Muscle layer of duodenum (tissue), 2 donors: ENCODE results near the gene ZFAND3.

Source experiments
- H3K27ac ChIP-seq: one replicate; pipeline ENCODE4 v1.7.0; 2013; ENCODE audit warnings: mild to moderate bottlenecking, low read length
- H3K27me3 ChIP-seq: one replicate; pipeline ENCODE4 v1.7.0; 2013; ENCODE audit warnings: low read depth, mild to moderate bottlenecking, control low read depth, low read length
- H3K36me3 ChIP-seq, 2 donors: one replicate each; pipeline ENCODE4 v1.7.0; 2013; ENCODE audit warnings: low read length in 2 of 2, control low read depth in 1 of 2, mild to moderate bottlenecking in 1 of 2; ENCODE audit not compliant: insufficient read depth in 2 of 2, control insufficient read depth in 1 of 2
- H3K4me1 ChIP-seq, 2 donors: one replicate each; pipeline ENCODE4 v1.7.0; 2013; ENCODE audit warnings: low read length in 2 of 2, mild to moderate bottlenecking in 2 of 2, control low read depth in 1 of 2, moderate library complexity in 1 of 2; ENCODE audit not compliant: insufficient read depth in 2 of 2, control insufficient read depth in 1 of 2
- H3K4me3 ChIP-seq, 2 donors: one replicate each; pipeline ENCODE4 v1.7.0; 2013; ENCODE audit warnings: low read length in 2 of 2, low read depth in 1 of 2, mild to moderate bottlenecking in 1 of 2
- H3K9me3 ChIP-seq, 2 donors: one replicate each; pipeline ENCODE4 v1.7.0; 2013; ENCODE audit warnings: low read length in 2 of 2, control low read depth in 1 of 2, mild to moderate bottlenecking in 1 of 2; ENCODE audit not compliant: control insufficient read depth in 1 of 2
- donor health status: healthy.

ZFAND3 gene

GRCh38 chr6:37967651-37968050 is 148.1 kb downstream of the ZFAND3 start:
- Histone ChIP-seq H3K9me3 (no peaks in the 10 kb centered on the region), H3K36me3 (no peaks in the 10 kb centered on the region), H3K27ac (no peak overlapping the region), H3K4me1 (peaks cover 0 to 29% of the 10 kb centered on the region in 2 donors), H3K27me3 (no peaks in the 10 kb centered on the region), H3K4me3 (no peak overlapping the region)

GRCh38 chr6:37971266-37971665 is 151.7 kb downstream of the ZFAND3 start:
- no peaks in the 10 kb centered on the region for H3K27me3 ChIP-seq
- peaks cover 0 to 24% of the 10 kb centered on the region in 2 donors for H3K4me1 ChIP-seq
- H3K36me3 ChIP-seq = no peaks in the 10 kb centered on the region
- peaks cover 0 to 5% of the 10 kb centered on the region in 2 donors for H3K9me3 ChIP-seq
- H3K4me3 ChIP-seq = no peak overlapping the region
- no peak overlapping the region for H3K27ac ChIP-seq

GRCh38 chr6:37971711-37972390 is 152.3 kb downstream of the ZFAND3 start:
- H3K4me3 ChIP-seq = no peak overlapping the region
- peaks cover 0 to 5% of the 10 kb centered on the region in 2 donors for H3K9me3 ChIP-seq
- H3K27ac ChIP-seq = no peak overlapping the region
- H3K4me1 ChIP-seq = peaks cover 0 to 24% of the 10 kb centered on the region in 2 donors
- H3K36me3 ChIP-seq = no peaks in the 10 kb centered on the region
- H3K27me3 ChIP-seq = no peaks in the 10 kb centered on the region

- Histone ChIP-seq H3K27ac (no peak overlapping the region), H3K27me3 (no peaks in the 10 kb centered on the region), H3K4me3 (no peak overlapping the region), H3K9me3 (peaks cover 0 to 5% of the 10 kb centered on the region in 2 donors), H3K4me1 (peaks cover 0 to 25% of the 10 kb centered on the region in 2 donors), H3K36me3 (no peaks in the 10 kb centered on the region)
Observed at GRCh38 chr6:37972994-37973757, 153.6 kb downstream of the ZFAND3 start.

- Histone ChIP-seq H3K4me1 (peaks cover 0 to 27% of the 10 kb centered on the region in 2 donors), H3K36me3 (no peaks in the 10 kb centered on the region), H3K27ac (no peak overlapping the region), H3K9me3 (peaks cover 0 to 5% of the 10 kb centered on the region in 2 donors), H3K4me3 (no peak overlapping the region), H3K27me3 (no peaks in the 10 kb centered on the region)
Observed at GRCh38 chr6:37974381-37974780, 154.9 kb downstream of the ZFAND3 start.

- Histone ChIP-seq H3K27me3 (no peaks in the 10 kb centered on the region), H3K9me3 (peaks cover 0 to 5% of the 10 kb centered on the region in 2 donors), H3K36me3 (no peaks in the 10 kb centered on the region), H3K27ac (no peak overlapping the region), H3K4me3 (no peak overlapping the region), H3K4me1 (peaks cover 1 to 33% of the 10 kb centered on the region in 2 donors)
Observed at GRCh38 chr6:37974943-37975342, 155.4 kb downstream of the ZFAND3 start.

- Histone ChIP-seq H3K36me3 (no peaks in the 10 kb centered on the region), H3K27ac (no peak overlapping the region), H3K4me3 (no peak overlapping the region), H3K9me3 (peaks cover 0 to 5% of the 10 kb centered on the region in 2 donors), H3K27me3 (no peaks in the 10 kb centered on the region), H3K4me1 (peaks cover 8 to 28% of the 10 kb centered on the region in 2 donors)
Observed at GRCh38 chr6:37977715-37978114, 158.2 kb downstream of the ZFAND3 start.

GRCh38 chr6:37979392-37980221 is 160.1 kb downstream of the ZFAND3 start:
- no peaks in the 10 kb centered on the region for H3K36me3 ChIP-seq
- no peak overlapping the region for H3K27ac ChIP-seq
- peaks cover 0 to 5% of the 10 kb centered on the region in 2 donors for H3K9me3 ChIP-seq
- peaks cover 8 to 33% of the 10 kb centered on the region in 2 donors for H3K4me1 ChIP-seq
- H3K27me3 ChIP-seq = no peaks in the 10 kb centered on the region
- H3K4me3 ChIP-seq = no peak overlapping the region

GRCh38 chr6:37980222-37980595 is 160.7 kb downstream of the ZFAND3 start:
- peaks cover 8 to 37% of the 10 kb centered on the region in 2 donors for H3K4me1 ChIP-seq
- no peak overlapping the region for H3K4me3 ChIP-seq
- no peaks in the 10 kb centered on the region for H3K27me3 ChIP-seq
- no peak overlapping the region for H3K27ac ChIP-seq
- H3K36me3 ChIP-seq = no peaks in the 10 kb centered on the region
- no peaks in the 10 kb centered on the region for H3K9me3 ChIP-seq

GRCh38 chr6:37981626-37982025 is 162.1 kb downstream of the ZFAND3 start:
- Histone ChIP-seq H3K4me3 (no peak overlapping the region), H3K27me3 (no peaks in the 10 kb centered on the region), H3K27ac (no peak overlapping the region), H3K36me3 (no peaks in the 10 kb centered on the region), H3K9me3 (no peaks in the 10 kb centered on the region), H3K4me1 (peaks cover 8 to 37% of the 10 kb centered on the region in 2 donors)

GRCh38 chr6:37982317-37982716 is 162.8 kb downstream of the ZFAND3 start:
- Histone ChIP-seq H3K27ac (no peak overlapping the region), H3K27me3 (no peaks in the 10 kb centered on the region), H3K36me3 (no peaks in the 10 kb centered on the region), H3K9me3 (no peaks in the 10 kb centered on the region), H3K4me3 (no peak overlapping the region), H3K4me1 (peaks cover 13 to 39% of the 10 kb centered on the region in 2 donors)
